GM21515 (cell line): ENCODE measurements around the gene ACSBG1.

Experiments used
- ATAC-seq: cut with Tn5 transposase; IDR thresholded peaks from one replicate; pipeline ENCODE4 v1.9.1; 2021; ENCODE audit not compliant: unreplicated experiment

Gene ACSBG1, protein sequence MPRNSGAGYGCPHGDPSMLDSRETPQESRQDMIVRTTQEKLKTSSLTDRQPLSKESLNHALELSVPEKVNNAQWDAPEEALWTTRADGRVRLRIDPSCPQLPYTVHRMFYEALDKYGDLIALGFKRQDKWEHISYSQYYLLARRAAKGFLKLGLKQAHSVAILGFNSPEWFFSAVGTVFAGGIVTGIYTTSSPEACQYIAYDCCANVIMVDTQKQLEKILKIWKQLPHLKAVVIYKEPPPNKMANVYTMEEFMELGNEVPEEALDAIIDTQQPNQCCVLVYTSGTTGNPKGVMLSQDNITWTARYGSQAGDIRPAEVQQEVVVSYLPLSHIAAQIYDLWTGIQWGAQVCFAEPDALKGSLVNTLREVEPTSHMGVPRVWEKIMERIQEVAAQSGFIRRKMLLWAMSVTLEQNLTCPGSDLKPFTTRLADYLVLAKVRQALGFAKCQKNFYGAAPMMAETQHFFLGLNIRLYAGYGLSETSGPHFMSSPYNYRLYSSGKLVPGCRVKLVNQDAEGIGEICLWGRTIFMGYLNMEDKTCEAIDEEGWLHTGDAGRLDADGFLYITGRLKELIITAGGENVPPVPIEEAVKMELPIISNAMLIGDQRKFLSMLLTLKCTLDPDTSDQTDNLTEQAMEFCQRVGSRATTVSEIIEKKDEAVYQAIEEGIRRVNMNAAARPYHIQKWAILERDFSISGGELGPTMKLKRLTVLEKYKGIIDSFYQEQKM

DNA sequence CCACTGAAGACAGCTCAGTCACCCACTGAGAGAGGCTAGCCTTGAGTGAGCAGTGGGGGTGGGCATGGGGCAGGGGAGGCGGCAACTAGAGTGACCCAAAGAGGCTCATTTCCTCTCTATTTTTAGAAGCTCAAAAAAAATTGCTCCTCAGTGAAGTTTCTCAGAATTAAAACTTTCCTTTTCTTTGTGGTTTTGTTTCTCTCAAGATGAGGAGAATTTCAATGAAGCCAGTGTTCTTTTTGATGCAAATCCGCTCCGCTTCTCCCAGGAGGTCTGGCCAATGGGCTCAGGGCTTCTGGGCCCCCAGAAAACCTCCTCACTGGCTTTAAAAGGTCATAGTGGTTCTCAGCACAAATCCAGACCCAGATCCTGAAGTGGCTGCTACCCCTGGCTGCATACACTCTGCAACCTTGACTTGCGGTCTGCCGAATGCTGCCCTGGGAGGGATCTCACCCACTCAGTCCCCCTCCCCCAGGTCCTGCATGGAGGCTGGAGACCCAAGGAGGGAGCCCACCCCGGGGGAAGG, at the start of gene ACSBG1:
ACSBG1 (minus strand) TSS at position 51 of the 526 bp plus-strand sequence. CDS start 64 bp downstream, outside the sequence.
- ATAC-seq = no peak

DNA sequence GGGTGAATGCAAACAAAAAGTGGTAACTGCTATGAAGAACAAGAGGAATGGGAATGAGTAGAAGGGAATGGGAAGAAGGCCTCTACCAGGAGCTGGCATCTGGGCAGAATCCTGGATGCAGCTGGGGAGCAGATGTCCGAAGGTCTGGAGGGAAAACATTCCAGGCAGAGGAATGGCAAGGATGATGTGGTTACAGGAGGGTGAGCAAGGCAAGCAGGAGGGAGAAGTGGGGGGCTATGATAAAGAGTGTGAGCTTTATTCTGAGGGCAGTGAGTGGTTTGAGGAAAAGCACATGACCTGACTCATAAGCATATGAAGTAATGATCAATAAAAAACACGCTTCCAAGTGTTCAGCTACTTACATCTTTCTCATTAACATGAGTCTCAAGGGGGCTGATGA, 48.0 kb upstream of the ACSBG1 start:
- ATAC-seq = no peak

DNA sequence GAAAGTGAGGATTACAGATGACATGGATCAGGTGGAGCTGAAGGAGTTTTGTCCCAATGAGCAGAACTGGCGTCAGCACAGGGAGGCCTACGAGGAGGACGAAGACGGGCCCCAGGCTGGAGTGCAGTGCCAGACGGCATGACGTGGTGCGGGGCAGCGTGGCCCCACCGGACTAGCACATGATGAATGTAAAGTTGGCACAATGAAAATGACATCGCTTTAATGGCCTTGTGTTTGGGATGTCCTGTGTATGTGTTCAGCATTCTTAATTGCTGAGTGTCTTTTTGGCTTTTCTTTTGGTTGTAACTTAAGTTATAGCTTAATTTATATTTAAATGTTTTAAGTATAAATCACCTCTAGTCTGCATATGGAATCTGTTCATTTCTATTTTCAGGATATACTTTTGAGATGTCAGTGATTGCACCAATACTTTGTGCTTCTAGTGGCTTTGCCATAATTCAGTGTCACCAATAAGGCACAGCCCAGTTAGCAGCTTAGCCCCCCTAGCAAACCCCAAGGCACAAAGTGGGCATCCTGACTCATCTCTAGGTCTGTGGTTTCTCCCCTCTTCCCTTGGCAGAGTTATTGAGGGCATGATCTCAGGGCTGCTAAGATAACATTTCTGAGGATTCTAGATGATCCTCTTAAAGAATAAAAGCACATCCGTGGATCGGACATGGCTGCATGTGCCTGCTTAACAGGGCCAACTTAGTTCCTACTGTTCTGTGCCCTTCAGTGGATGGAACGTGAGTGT, 46.1 kb upstream of the ACSBG1 start:
- no peak for ATAC-seq

DNA sequence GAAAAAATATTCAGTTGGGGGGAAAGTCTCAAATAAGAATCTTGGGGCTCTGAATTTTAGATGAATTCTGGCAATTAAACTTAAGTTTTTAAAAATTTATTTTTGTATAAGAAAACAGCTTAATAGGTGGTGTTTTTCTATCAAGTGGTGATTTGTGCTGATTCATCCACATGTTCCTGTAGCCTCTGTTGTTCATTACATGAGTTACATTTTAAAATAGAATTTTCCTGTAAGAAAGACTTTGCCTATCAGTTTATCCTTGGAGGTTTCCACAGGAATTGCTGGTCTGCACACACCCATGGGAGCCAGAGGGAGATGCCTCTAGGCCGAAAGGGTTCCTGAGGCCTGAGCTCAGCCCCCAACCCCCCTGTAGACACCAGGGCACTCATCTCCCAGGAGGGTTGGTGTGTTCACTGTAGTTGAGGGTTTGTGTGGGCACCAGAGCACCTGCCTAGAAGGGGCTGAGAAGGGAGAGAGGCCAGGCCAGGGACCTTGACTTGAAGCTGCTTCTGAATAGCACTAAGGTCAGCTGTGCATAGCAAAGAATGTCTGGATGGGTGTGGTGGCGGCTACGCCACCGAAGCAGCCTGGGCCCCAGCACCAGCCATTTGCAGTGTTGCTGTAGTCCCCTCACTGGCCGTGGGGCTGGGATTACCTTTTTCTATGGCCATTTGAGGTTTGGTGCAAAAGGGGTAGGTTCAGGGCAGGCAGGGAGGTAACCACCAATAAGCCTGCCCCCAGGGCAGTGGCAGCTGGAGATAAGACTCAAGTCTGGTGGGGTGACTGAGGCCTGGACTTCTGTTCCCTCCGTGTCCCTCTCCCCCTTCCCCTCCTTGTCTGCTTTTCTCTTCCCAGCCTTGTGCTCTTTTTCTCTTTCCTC, 41.9 kb upstream of the ACSBG1 start:
- ATAC-seq = no peak

DNA sequence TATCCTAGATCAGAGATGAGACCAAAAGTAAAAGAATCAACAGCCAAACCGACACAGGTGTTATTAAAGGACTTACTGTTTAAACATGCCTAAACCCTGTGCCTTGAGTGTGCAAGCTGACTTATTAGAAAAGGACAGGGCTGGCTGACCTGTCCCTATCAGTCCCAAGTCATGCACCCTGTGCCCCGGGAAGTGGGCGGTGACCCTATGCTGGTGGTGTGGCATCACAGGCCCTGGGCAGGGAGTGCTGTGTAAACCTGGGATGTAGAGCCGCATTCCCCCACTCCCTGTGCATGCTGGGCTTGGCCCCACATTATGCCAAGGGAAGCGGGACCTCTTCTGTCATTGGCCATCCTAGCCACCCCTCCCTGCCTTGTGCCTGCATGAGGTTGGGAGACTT, 40.6 kb upstream of the ACSBG1 start:
- no peak for ATAC-seq

DNA sequence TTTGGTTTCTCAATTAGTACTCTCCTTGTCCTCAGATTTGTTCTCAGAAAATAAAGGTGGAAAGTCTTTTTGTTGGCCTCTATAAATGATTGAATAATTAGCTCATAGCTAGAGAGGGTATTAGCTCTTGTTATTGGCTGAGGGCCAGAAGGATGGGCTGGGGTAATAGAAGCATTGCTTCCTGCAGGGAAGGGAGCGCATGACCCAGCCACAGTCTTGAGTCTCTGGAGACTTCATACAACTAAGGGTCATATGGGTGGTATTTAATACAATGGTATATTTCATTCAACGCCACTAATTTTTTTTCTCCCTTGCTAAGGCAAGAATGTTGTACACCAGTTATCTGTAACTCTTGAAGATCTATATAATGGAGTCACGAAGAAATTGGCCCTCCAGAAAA, 38.4 kb upstream of the ACSBG1 start:
- ATAC-seq = no peak

DNA sequence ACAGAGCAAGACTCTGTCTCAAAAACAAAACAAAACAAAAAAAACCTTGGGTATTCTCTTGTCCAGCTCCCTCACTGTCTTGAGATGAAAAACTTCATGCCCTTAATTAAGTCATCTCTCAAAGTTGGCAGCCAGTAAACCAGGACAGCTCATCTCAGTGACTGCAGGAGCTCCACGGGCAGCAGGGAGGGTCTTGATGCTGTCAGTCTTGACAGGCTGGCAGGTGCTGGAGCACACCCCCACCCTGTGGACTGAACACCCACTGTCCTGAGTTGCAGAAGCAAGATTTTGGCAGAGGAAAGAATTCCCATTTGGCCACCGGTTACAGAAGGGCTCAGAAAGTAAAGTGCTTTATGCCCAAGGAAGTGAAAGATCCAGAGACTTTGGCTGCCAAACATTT, 38.0 kb upstream of the ACSBG1 start:
- no peak for ATAC-seq

DNA sequence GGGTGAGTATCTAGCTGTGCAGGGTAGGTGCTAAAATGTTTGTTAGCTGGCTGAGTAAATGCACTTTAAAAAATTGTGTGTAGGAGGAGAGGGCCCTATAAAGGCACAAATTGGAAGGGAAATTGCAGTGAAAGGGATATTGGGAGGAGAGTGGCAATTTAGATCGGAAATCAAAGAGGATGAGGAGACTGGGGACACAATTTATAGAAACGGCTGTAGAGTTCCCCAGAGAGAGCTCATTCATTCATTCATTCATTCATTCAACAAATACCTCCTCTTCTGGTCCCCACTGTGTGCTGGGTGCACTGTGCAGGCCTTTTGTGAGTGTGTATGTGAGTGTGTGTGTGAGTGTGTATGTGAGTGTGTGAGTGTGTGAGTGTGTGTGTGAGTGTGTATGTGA, 32.4 kb upstream of the ACSBG1 start:
- no peak for ATAC-seq

DNA sequence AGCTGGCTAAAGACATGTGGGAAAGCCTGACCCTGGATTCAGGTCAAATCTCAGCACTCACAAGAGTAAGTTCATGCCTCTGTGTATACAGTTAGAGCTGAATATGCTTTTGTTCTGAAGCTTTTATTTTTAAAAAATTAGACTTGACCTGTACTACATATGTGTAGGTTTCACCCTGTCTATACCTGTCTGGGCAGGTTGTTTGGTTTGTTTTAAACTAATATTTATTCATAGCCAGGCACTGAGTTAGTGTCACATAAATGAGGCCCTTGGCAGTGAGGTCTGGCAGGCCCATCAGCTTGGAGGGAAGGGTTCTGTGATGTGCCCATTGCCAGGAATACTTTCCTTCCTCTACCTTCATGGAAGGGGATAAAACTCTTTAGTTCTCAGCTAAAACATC, 31.9 kb upstream of the ACSBG1 start:
- no peak for ATAC-seq

DNA sequence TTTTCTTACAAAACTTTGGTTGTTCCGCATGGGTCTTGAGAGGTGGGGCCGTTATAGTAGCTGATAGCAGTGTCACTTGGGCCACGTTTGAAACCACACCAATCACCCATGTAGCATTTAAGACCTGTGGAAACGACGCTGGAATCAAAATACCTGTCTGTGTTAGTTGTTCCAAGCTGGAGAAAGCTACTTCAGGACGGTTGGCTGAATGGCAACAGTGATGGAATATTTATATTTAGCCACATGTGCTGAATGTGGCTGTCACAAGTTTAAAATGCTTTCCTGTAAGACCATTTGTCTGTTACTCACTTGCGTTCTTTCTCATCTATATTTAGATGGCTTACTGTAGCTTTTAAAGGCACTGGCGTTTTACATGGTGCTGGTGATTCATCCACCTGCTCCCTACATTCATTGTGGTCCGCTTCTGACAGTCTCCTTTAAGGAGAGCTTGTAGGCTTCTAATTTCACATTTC, 31.4 kb upstream of the ACSBG1 start:
- ATAC-seq = no peak

DNA sequence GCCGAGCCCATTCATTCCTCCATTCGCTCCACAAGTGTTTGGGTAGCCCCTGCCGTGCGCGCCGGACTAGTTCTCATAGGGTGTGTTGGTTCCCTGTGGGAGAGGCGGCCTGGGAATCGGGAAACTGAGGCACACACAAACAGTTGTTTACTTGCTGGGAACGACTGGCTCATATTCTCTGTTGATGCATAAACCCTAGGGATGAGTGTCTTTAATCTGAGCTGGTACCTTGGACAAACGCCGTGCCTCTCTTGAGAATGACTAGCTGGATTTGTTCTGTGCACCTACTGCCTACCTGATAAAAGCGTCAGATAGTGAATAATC, 30.7 kb upstream of the ACSBG1 start:
- no peak for ATAC-seq

DNA sequence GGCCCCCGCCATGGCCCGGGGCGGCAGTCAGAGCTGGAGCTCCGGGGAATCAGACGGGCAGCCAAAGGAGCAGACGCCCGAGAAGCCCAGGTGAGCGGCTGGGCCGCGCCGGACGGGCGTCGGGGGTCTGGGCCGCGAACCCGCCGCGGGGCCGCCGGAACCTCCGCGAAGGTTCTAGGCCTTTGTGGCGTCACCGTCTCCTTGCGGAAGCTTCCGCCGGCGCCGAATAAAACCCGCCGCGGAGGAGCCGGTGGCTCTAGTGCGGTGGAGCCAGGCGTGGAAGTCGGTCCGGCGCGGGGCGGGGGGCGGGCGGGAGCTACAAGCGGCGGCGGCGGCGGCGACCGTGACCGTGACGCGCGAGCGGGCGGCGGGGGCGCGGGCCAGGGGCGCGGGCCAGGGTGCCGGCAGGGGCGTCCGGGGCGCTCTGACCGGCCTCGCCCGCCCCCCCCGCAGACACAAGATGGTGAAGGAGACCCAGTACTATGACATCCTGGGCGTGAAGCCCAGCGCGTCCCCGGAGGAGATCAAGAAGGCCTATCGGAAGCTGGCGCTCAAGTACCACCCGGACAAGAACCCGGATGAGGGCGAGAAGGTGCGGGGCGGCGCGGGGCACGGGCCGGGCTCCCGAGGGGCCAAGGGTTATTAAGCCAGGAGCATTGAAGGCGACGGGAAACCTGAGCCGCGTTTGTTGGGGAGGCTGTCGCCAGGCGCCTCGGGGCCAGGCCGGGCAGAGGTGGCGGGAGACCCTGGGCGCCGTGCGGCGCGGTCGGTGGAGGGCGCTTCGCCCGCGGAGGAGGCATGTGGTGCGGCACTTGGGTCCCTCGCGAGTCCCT, 30.2 kb upstream of the ACSBG1 start, which contains the start of gene DNAJA4:
DNAJA4 (plus strand) TSS at position 259 of the 833 bp plus-strand sequence; CDS start at position 461, 202 bp downstream.
- no peak for ATAC-seq

DNA sequence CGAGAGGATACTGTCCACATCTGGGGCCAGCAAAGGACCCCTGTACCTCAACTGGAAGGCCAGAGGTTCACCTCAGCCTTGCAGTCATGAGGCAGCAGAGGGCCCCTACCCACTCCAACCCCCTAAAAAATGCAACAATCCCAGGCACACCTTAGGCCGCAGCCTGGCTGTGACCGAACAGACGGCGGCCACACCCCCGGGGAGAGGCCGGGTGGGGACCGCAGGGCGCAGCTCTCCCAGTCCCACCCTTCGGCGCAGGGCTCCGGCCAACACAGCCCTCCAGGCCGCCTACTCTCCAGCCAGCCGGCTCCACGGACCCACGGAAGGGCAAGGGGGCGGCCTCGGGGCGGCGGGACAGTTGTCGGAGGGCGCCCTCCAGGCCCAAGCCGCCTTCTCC, 29.5 kb upstream of the ACSBG1 start:
- no peak for ATAC-seq

DNA sequence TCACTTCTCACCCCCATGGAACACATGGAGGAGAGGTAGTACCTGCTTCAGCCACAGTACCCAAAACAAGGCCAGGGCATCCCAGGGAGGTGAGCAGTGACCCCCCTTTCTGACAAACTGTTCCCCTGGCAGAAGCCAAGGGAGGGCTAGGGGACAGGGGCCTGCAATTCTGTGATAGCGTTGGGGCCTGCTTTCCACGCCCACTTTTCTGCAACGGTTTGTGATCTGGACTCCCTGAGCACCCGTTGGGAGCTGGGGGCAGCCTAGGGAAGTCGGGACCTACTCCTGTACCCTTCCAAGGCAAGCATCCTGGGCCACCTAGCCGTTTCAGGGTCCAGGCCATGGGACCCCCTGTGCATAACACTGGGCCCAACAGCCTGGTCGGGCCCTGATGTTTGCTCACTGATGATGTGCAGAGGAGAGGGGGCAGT, 29.0 kb upstream of the ACSBG1 start:
- ATAC-seq = no peak

DNA sequence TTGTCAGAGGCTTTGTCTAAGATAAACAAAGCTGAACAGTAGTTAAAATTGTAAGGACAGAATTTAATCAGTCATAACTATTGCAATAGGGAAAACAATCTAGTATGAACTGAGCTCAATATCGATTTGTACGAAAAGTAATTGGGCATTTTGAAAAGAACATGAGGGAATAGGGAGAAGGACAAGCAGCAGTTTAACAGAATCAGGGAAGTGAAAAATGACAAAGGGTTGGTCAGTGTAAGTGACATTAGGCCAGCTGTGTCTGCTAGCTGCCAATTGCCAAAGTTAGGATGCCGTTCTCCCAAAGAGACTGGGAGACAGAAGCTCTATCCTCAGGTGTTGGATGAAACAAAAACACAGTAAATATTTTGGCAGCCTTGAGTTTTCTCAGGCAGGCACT, 26.7 kb upstream of the ACSBG1 start:
- ATAC-seq = no peak

DNA sequence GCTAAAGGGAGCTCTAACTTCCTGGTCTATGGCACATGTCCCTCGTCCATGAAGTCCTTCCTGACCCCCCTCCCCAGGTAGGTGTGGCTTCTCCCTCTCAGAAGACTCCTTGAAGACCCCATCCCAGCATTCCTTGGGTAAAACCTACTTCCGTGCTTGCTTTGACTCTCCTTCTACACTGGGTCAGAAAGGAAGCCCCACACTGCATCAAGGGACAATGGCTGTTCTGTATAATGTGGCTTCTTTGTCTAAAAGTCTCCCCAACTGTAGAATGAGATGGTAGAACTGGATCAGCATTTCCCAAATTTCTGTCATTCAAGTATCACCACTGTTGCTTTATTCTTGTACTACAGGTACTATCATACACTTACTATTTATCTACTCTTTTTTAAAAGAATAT, 26.1 kb upstream of the ACSBG1 start:
- no peak for ATAC-seq

DNA sequence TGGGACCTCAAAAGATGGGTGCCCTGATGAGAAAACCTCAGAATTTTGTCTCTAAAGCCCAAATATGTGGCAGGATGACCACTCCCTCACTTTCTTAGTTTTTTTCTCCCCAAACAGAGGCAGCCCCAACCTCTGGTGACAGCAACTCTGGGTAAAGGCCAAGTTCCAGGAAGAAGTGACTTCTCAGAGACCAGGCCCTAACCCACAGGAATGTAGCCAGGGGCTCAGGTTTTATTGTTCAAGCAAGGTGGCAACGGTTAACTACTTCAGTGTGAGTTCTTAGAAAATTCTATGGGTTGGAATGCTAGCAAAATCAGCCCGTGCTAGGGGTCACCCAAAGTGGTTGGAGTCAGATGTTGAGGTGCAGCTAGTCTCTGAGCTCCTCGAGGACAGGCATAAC, 24.9 kb upstream of the ACSBG1 start:
- ATAC-seq = no peak

DNA sequence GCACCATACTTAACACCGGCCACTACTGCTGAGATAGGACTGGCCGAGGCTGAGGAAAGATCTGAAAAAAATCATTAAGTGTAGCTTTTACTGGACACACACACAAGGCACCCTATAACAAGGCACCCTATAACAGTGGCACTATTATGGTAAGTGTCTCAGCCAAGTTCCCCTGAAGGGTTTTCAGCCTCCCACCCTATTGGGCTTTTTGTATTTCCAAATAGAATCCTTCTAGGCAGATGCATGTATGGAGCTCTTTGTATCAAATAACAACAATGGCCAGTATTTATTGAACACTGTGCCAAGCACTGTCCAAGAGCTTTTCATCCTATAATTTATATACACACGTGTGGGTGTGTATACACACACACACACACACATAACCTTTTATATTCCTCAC, 23.3 kb upstream of the ACSBG1 start:
- ATAC-seq = no peak

DNA sequence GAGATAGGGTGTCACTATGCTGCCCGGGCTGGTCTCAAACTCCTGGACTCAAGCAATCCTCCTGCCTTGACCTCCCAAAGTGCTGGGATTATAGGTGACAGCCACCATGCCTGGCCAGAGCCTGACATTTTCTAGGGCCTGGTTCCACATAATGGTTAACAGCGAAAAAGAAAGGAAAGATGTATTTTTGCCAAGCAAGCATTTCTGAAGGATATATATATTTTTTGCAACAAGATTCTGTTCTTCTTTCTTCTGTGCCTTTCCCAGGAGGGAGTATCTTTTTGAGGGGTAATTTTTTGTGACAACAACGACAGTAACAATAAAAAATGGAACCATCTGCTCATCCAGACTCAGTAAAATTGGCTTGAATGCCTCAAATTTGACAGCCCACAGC, 21.7 kb upstream of the ACSBG1 start:
- ATAC-seq = no peak
